AG09309 (cell line): Measurements from ENCODE around the gene MEOX1.
A peak's percentile ranks its signal among the peaks of the same experiment; 100 is the strongest.

Experiments used
- DNase-seq: peaks from one replicate; pipeline ENCODE4 v3.0.0-alpha.2; 2010; ENCODE audit warnings: low read depth
- H3K4me3 ChIP-seq: 2 replicates; pipeline ENCODE4 v1.5.1; 2011; ENCODE audit warnings: mild to moderate bottlenecking, low read depth, low read length, moderate library complexity; ENCODE audit not compliant: control insufficient read depth
- CTCF ChIP-seq: IDR thresholded peaks from 2 replicates; pipeline ENCODE4 v1.5.1; 2011; ENCODE audit warnings: mild to moderate bottlenecking, low read depth, low read length, inconsistent platforms; ENCODE audit not compliant: insufficient read depth, control insufficient read depth; ENCODE audit errors: missing control alignments

The MEOX1 gene

DNA sequence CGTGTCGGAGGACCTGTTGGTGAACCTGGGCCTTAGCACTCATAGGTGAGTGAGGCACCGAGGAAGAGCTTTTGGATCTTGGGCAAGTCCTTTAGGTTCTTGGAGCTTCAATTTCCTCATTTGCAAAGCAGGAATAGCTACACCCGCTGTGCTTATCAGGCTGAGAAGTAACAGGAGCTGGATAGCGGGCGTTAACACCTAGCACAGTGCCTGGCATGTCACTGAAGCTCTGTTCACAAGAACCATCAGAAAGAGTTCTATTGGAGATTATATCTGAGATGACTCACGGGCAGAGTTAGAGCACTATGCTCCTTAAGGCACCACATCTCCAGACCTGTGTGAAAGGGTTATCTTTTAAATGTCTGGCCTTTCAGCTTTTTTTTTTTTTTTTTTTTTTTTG is 12.8 kb downstream of the MEOX1 start:
- no peak for TF ChIP-seq CTCF
- no peak overlapping the region for H3K4me3 ChIP-seq
- no peak for DNase-seq

GRCh38 chr17:43645765-43646481 is 15.8 kb downstream of the MEOX1 start:
- no peak for TF ChIP-seq CTCF
- DNase-seq = no peak
- peak overlapping the region; percentile 33 for H3K4me3 ChIP-seq

GRCh38 chr17:43645450-43645764 is 16.3 kb downstream of the MEOX1 start:
- H3K4me3 ChIP-seq = no peak overlapping the region
- DNase-seq = no peak
- no peak for TF ChIP-seq CTCF

- no peak overlapping the region for H3K4me3 ChIP-seq
- DNase-seq = no peak
- TF ChIP-seq CTCF = no peak
Measured at GRCh38 chr17:43644081-43644480, 17.6 kb downstream of the MEOX1 start.

DNA sequence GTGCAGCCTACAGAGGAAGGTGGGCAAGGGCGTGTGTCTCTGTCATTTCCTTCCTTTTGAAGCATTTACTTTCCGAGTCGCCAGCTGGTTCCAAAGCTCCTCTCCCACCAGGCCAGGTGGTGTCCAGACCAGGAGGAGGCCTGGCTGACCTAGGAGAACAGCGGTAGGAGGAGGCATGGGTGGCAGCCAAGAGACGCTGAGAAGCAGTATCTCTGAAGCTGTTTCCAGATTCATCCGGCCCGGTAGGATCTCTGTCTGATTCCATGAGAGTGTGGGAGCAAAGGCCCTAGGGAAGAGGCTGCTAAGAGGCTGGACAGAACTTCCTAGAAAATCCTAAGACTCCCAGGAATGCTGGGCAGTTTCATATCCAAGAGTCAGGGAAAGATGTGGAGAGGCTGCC is 20.3 kb downstream of the MEOX1 start:
- no peak overlapping the region for H3K4me3 ChIP-seq
- no peak for DNase-seq
- no peak for TF ChIP-seq CTCF

GRCh38 chr17:43640491-43641252 is 21.1 kb downstream of the MEOX1 start:
- TF ChIP-seq CTCF = no peak
- DNase-seq = no peak

More at GRCh38 chr17:43640491-43641252, 21.1 kb downstream of the MEOX1 start:
- no peak overlapping the region for H3K4me3 ChIP-seq
